GM18499 (cell line): ENCODE data around the gene RPS21.

Experiments
- ATAC-seq: cut with Tn5 transposase; IDR thresholded peaks from one replicate; pipeline ENCODE4 v1.9.1; 2021; ENCODE audit warnings: moderate number of reproducible peaks; ENCODE audit not compliant: insufficient read depth, unreplicated experiment

The RPS21 gene

DNA sequence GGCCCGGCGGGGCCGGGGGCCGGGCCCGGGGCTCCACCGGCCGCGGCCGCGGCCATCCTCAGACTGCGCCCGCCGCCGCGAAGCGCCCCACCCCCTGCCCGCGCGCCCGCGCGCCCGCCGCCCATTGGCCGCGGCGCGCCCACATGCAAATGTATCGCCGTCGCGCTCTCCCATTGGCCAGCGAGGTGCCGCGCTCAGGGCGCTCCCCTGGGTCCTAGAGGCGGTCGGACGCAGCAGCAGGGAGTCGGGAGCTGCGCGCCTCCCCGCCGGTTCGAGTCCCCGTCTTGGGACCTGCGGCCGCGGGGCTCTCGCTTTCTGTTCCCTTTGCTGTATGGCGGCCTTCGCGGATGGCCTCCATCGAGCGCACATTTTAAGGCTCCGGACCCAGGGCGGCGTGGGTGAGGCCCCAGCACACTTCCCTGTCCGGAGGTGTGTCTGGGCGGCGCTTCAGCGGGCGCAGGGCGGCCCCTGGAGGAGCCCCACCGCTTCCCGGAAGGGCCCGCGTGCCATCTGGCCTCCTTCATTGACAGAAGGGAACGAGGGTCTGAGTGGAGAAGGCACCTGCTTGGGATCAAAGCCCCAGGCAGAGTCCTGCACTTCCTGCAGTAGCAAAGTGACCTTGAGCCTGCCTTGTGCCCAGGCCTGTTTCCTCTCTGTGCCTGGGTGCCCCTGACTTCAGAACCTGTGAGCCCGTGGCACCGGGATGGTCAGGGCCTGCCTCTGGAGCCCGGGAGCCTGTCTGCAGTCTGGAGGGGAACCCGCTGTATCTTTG is 20.5 kb downstream of the RPS21 start, which contains the start of gene CABLES2:
TSS of gene CABLES2 (minus strand) at position 65 of the 772 bp plus-strand sequence. CDS start at position 56, 9 bp downstream.
- ATAC-seq, result peak; percentile 53

DNA sequence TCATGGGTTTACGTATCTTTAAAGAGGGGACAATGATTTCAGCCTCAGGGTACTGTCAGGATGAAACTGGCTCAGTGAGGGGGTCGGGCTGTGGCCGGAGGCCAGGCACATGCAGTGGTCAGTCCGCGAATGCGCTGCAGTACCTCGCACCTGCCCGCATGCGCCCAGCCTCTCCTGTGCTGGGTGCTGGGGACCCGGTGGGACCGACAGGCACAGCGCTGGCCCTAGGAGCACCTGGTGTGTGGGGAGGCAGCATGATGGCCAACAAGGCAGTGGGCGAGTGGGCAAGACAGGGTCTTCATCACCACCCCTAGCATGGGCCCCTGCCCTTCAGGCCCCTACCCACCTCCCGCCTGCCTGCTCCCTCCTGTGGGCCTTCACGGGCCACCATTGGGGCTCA is 21.2 kb downstream of the RPS21 start:
- ATAC-seq, result no peak

DNA sequence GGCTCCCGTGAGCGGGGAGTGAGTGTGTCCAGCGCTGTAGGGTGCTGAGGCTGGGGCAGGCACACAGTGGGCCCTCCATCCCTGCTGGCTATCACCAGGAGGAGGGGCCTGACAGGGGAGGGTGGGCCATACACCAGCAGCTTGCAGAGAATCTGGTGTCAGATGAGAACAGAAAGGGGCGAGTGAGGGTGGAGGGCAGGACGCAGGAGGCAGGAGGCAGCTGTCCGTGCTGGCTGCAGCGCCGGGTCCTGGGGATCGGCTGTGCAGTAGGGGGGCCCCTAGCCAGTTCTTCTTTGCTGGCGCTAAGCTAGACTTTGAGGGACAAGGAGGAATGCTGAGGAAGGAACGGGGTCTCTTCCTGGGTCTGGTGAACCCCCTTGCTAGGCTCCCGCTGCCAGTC is 21.7 kb downstream of the RPS21 start:
- no peak for ATAC-seq

DNA sequence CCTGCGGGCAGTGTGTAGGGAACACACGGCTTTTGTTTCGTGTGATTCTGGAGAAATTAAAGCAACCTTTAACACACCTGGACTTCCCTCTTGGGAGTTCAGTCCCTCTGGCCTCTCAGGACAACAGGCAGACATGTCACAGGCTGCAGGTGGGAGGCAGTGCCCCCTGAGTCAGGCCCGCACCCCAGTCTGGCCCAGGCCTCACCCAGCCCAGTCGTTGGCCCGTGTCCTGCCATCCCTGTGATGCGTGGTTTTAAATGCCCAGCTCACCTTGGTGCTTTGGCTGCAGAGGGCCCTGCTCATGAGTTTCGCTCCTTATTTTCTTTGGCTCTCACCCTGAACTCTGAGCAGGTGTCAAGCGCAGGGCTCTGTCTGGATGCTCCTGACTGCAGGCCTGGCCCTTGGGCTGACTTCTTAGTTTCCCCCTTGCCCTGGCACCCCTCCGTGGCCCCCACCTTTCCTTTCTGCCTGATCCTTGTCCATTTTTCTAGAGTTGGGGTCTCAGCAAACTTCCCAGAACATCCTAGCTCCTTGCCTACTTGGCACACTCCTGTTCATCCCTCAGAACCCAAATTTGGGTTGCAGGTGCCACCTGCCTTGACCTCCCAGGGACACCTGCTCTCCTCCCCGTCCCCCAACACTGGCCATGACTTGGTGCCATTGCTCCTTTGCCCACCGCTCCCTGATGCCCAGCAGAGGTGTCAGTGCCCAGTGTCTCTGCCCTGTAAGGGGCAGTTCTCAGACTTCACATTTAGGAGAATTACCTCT is 22.4 kb downstream of the RPS21 start:
- no peak for ATAC-seq

DNA sequence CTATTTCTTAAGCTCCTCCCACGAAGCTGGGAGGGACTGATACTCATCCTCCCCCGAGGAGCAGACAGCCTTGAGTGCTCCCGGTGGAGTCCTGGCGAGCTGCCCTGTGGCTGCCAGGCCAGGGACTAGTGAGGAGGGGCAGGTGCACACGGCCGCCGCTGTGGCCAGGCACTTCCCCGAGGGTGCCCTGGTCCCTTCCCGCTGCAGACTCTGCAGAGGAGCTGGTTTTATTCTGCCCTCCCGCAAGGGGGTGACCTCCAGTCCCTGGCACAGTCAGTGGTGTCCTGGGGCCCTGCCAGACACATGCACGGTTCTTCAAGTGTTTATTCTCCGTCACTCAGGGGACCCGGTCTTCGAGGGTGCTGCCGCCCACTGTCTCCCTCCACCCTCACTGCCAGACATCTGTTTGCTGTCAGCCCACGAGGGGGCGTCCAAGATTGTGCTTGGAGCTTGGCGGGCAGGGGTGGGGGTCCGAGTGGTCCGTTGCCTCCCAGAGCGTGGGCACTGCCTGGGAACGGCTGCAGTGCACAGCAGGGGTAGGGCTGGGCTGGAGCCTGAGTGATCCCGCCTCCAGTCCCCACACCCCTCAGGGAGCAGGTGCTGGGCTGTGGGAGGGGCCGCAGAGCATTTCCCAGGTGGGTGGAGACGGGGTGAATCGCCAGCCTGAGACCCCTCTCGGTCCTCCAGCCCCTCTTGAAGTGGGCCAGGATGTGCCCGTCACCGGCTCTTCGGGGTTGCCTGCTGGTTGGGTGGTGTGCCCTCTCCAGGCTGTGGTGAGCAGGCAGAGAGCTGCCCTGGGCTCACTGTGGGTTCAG is 23.2 kb downstream of the RPS21 start:
- ATAC-seq, result no peak

DNA sequence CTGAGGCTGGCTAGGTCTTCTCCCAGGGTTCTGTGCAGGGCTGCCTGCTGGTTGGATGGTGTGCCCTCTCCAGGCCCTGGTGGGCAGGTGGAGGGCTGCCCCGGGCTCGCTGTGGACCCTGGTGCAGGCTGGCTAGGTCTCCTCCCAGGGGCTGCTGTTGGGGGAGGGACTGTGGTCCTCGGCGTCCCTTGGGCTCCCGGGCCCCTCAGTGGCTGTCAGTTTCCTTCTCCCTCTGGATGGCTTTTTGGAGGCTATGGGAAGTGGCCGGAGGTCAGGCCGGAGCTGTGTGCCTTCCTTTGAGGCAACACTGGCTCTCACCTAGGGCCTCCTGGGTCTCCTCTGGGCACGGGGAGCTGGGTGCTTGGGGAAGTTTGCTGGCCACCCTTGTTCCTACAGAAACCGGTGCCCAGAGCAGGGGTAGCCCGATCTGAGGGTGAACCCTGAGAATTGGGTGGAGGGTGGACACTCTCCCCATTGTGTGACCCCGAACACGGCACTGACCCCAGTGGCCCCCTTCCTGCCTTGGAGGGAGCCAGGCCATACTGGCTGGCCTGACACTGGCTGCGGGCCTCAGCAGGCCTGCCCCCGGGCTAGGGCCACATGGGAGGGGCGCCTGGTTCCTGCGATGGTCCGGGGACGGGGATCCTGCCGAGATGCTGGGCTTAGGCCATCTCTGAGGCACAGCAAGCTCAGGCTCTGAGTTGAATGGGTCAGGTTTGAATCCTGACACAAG is 24.0 kb downstream of the RPS21 start:
- ATAC-seq, result no peak

DNA sequence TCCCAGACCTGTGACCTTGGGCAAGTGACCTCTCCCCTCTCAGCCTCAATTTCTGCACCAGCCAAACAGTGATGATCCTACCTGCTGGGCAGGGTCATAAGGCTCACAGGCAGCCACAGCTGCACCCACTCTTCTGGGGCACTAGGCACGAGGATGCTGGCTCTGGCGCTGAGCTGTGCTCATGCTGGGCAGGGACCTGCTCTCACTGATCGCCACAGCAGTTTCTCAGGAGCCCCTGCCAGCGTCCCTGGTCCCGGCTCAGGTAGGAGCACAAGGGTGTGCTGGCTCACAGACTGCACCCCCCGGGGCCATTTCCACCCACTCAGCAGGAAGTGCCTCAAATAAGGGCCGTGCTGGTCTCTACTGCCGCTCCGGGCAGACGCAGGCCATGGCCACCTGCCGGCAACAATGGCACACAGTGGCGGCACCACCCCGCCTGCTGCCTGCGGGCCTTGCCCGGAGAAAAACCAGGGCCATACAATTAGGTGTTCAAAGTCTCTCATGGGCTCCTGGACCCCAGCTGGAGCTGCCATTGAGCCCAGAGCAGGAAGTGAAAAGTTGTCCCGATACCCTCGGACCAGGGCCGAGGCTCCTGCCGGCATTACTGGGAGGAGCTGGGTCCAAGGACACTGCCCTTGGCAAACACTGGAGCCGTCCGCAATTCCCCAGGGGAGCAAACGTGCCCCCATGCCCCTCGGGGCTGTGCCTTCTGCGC is 24.7 kb downstream of the RPS21 start:
- no peak for ATAC-seq

DNA sequence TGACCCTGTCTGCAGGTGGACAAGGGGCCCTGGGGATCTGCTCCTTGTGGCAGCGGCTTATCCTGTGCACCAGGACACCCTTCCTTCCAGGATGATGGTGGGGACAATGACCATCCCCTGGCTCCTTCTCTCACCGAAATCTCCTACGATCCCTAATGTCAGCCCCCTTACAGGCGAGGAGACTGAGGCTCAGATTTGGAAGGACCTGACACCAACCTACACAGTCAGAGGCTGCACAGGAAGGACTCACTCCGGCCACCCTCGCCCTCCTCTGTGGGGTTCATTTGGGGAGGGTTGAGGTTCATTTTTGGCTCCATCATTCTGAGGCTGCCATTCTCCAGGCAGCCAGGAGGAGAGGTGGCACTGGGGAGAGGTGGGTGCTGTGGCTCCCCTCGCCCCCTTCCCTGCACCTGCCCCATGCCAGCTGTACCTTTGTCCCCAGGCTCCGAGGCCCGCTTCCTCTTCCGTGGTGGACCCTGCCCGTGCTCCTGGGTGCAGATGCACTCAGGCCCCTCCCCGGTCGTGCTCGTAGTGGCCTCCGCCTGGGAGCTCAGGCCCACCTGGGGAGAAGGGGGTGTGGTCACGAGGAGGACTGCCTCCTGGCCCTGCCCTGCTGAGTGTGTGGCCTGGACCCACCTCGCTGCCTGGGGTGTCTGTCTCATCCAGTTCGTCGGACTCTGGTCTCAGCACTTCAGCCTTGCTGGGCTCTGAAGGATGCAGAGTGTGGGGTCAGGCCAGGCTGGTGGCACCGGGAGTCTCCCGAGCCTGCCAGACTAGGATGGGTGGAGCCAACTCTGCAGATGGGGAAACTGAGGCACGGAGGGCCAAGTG is 25.5 kb downstream of the RPS21 start:
- no peak for ATAC-seq

DNA sequence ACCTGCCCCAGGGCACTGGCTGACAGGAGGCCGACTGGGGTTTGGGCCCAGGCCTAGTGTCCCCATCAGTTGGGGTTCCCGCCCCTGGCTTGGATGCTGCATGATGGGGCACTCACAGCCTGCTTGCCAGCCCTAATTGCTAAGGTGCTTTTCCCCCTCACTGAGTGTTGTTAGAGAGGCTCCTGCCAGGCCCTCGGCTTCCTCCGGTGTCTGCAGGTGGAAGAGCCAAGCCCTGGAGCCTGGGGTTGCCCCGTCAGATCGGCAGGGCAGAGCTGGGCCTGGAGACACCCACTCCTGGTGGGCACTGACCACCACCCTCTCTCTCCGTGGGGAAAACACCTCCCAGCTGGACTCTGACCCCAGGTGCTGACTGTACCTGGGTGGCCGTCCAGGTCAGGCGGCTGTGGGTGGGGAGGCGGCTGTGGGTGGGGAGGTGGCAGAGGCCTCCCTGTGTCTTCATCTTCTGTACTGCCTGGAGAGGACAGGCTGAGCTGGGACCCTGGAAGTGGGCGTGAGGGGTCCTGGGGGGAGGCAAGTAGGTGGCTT is 26.2 kb downstream of the RPS21 start:
- ATAC-seq, result no peak

DNA sequence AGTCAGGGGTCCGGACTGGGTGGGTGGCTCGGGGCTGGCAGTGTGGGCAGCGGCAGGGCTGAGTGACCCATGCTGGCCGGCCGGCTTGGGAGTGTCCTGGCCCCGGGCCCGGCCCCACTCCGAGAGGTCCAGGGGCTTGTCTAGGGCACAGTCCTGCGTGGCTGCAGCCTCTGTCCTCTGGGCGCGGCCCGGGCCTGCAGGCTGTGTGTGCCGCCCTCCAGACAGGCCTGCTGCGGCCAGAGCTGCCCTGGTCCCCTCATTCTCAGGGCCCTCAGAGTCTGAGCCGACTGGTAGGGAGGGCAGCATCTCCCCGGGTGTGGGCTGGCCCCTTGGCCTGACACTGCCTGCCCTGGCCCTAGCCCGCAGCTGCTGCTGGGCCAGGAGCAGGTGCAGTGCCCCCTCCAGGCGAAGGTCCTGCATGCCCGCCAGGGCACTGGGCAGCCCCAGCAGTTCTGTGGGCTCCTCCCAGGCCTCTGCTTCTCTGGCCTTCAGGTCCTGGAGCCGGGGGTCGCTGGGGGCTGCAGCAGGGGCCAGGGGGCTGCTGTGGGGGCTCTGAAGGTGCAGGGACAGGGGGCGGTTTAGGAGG is 27.1 kb downstream of the RPS21 start:
- ATAC-seq, result no peak

DNA sequence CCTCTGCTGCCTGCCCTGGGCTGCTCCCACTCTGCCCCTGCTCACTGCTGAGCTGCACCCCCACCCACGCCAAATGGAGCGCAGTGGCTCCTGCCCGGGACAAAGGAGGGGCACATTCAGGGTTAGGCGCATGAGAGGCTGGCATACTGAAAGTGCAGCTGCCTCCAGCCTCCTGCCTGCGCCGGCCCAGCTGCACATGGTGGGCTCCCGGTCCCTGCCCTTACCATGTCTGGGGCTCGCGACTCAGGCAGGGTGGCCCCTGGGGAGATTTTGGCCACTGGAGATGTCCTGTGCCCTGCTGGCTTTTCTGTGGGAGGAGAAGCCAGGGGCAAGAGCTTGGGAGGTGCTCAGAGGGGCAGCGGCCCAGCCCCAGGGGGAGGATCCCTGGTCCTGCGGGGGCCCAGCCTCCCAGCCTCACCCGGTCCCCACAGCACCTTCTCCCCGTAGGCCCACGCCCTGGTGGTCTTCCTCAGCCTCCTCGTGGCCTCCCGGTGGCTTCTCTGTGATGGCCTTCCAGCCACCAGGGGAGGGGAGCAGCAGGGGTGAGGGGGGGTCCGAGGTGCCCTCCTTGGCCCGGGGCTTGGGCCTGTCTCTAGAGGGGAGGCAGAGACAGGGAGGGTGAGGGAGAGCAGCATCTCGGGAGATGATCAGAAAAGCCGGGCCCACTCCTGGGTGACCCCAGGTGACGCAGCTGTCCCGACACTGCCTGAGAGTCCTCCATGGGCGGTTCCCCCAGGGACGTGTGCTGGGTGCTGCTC is 28.6 kb downstream of the RPS21 start:
- no peak for ATAC-seq

DNA sequence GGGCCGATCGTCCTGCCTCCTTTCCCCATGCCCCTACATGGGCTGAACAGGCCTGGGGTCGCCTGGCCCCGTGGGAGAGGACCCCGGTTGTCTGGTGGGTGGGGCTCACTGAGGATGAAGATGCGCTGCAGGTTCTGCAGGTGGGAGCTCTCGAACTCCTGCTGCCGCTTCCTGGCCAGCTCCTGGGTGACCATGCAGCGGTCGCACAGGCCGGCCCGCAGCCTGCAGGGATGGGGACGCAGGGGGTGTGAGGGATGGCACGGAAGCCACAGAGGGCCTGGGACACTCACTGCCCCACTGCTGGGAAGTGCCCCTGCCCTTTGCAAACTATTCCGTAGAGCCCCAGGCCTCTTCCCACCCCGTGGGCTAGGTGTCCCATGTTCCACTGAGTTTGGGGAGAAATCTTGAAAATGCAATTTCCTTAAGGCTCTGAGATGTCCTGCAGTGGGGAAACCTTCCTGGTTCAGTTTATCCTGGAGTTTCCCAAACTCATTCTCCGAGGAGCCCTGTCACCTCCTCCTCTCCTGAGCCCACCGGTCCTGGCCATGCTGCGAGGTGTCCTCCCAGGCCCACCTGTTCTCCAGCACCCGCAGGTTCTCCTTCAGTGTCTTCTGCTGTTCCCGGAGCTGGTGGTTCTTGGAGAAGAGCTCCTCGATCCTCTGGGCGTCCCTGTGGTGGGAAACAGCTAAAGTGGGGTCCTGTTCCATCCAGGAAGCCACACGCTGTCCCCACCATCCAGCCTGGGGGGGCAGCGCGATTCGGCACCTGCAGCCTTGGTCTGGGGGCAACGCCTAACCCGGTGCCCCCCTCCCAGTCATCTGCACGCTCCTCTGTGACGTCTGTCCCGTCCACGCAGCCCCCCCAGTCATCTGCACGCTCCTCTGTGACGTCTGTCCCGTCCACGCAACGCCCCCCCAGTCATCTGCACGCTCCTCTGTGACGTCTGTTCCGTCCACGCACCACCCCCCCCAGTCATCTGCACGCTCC is 30.0 kb downstream of the RPS21 start:
- no peak for ATAC-seq

DNA sequence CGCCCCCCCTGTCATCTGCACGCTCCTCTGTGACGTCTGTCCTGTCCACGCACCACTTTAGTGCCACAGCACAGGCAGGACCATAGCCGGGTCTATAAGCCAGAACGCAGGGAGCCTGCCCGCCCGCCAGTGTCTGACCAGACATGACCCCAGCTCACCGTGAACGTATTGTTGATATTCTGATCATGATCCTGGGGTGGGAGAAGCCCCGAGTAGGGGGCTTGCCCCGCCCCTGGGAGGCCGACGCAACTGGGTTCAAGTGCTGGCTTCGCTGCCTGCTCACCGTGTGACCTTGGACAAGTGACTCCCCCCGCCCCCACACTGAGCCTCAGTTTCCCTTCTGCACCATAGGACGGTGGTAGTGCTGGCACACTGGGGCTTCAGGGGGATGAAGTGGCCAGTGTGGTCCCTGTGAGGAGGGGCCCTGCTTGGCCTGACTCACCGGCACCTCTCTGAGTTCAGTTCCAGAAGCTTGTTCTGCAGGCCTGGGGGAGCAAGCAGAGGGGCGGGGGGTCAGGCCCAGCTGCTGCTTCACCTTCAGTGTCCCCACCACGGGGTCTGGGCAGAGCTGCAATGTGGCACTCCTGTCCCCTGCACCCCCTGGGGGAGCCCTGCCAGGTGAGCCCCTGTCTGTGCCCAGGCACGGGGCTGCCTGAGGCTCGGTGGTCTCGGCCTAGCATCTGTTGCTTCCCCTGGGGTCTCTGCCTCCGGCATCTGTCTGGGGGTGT is 31.2 kb downstream of the RPS21 start:
- no peak for ATAC-seq

DNA sequence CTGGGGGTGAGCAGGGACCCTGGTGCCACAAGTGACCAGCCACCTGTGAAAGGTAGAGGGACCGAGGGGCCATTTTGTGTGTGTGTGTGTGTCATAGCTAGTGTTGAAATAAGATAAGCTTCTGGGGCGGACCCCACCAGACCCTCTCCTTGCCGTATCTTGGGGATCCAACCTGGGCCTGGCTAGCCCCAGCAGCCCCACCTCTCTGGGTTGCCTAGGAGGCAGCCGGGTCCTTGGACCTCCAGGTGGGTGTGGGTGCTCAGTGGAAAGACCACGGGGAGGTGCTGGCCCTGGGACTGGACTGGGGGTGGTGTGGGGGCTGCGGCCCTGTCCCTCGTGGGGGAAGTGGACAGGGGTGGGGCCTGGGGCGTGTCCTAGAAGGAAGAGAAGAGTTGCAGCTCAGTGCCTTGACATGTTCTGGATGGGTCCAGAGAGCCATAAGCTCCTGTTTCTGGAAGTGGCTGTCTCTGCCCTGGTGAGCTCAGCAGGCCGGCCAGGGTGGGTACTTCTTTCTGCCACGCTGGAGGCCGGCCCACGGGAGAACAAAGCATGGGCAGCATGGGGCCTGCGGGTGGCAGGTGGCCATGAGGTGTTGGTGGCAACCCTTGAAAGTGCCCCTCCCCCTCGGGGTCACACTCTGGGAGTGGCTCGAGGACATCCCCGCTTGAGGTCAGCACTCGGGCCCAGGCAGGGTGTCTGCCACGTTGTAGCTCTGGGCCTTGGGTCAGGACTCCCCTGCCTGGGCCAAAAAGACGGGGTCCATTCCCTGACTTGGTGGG is 32.0 kb downstream of the RPS21 start:
- no peak for ATAC-seq

DNA sequence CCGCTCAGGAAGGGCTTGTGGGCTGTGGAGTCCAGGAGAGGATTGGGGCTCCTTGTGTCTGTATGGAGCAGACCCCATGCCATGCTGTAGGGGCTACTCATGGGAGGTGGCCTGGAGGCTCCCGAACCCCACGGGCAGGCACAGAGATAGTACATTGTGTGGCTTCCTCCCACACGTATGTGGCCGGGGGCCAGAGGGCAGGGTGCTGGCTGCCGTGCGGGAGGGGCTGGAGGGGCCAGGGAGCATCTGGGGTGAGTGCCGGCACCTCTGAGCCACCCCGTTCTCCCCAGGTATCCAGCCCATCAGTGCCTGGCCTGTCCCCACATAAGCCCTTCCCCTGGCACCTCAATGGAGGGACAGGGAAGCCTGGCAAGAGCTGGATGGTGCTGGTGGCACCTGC is 32.9 kb downstream of the RPS21 start:
- ATAC-seq, result no peak
